ENCODE measurements around the gene SPATA24.

DNA sequence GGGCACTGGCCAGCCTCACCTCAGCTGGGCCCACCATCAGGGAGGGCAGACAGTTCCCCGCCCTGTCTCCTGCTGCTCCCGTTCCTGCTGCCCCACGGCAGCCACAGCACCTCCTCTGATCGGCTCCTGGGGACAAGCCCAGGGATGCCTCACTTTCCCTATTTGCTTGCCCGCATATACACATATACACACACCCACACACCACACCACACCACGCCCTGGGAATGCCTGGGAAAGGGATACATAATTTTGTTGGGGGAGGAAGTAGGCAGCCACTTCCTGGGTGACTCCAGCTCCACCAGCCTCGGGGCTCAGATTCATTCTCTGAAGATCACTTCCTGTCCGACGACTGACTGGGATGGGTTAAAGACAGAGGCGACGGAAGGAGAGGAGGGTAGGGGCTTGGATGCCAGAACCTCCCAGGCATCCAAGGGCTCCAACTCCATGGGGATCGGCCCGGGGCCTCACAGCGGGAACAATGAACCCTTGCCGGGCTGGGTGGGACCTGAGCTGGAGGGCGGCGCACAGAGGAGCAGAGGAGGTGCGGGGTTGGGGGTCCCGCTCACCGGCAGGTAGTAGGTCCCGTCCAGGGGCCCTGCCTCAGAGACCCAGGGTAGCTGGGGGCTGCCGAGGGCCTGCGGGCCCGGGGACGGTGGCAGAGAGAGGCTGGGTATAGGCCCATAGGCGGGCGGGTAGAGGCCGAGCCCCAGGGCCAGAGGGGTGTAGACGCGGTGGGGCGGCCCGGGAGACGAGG lies 12.1 kb downstream of the SPATA24 start:
- TF ChIP-seq ZNF274 (IDR thresholded peaks at IDR 0.05; ENCODE audit: low read depth, low read length) (no peak), YY1 (IDR thresholded peaks at IDR 0.05; ENCODE audit: insufficient read depth, insufficient read length) (no peak), SUZ12 (IDR thresholded peaks at IDR 0.05; ENCODE audit: extremely low read depth, insufficient read depth, insufficient read length) (no peak)

All from NT2/D1 (cell line).